ENCODE results near the gene TIMMDC1. TPM values are rescaled to one million over a fixed set of nuclear protein-coding genes. Genes with fewer than 3 reads are reported as not detected.

Gene TIMMDC1
- total RNA-seq, 2 donors from 2014 or later, result 88.6 to 128 TPM

DNA sequence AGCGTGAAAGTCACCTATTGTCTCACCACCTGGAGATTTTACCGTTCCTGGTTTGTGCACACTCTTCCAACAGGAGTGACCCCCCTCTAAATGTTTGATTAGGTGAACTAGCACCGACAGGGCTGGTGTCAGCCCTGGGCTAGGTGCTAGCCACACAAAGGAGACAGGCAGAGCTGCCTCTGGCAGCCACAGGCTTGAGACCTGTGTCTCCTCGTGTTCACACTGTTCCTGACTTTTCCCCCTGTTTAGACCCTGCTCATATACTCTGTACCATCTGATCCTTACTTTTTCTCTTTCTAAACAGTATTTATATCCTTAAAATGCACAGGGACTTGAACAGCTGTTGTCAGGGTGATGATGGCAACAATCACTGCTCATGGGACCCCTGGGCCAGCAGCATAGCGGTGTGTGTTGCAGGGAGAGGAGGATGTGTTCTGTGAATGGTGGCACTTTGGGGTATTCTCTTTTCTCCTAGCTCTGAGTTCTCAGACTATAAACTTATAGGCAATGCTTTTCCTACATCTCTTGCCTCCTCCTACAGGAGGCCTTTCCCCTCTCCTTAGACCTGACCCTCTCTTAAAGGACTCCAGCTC lies 55.6 kb downstream of the TIMMDC1 start:
- TF ChIP-seq, protein P1, sequence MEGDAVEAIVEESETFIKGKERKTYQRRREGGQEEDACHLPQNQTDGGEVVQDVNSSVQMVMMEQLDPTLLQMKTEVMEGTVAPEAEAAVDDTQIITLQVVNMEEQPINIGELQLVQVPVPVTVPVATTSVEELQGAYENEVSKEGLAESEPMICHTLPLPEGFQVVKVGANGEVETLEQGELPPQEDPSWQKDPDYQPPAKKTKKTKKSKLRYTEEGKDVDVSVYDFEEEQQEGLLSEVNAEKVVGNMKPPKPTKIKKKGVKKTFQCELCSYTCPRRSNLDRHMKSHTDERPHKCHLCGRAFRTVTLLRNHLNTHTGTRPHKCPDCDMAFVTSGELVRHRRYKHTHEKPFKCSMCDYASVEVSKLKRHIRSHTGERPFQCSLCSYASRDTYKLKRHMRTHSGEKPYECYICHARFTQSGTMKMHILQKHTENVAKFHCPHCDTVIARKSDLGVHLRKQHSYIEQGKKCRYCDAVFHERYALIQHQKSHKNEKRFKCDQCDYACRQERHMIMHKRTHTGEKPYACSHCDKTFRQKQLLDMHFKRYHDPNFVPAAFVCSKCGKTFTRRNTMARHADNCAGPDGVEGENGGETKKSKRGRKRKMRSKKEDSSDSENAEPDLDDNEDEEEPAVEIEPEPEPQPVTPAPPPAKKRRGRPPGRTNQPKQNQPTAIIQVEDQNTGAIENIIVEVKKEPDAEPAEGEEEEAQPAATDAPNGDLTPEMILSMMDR (IDR thresholded peaks at IDR 0.05), result no peak
- no peaks in the 10 kb centered on the region for H3K27me3 ChIP-seq
- H3K4me3 ChIP-seq, result no peak overlapping the region
- no peak overlapping the region for H3K9ac ChIP-seq (ENCODE audit: low read depth in 2 of 2, low read length in 2 of 2)
- no peak overlapping the region for H3K27ac ChIP-seq
- intact Hi-C loops (cut with DNase I), result no loop called here
- no peaks in the 10 kb centered on the region for H3K4me1 ChIP-seq
- H3K9me3 ChIP-seq, result no peaks in the 10 kb centered on the region
- no peak for DNase-seq
- no peaks in the 10 kb centered on the region for H3K36me3 ChIP-seq

DNA sequence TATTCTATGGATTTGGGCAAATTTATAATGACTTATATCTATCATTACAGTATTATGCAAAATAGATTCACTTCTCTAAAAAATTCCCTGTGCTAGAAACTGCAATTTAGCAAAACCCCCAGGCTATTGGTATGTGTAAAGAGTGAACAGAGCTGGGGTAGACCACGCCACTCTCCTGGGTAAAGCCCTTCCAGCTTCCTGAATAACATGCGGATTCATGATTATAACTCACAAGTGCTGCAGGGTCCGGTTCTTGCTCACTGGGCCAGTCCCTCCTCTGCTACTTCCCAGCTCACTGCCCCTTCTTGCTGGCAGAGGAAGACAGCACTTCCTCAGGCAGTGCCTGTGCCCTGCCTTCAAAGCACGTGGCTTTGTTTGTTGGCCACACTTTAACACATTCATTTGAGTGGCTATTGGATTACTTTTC lies 57.0 kb downstream of the TIMMDC1 start:
- Histone ChIP-seq H3K27ac (no peak overlapping the region), H3K4me1 (no peaks in the 10 kb centered on the region), H3K36me3 (no peaks in the 10 kb centered on the region), H3K27me3 (no peaks in the 10 kb centered on the region), H3K9me3 (no peaks in the 10 kb centered on the region), H3K4me3 (no peak overlapping the region), H3K9ac (ENCODE audit: low read depth in 2 of 2, low read length in 2 of 2) (no peak overlapping the region)
- TF ChIP-seq, protein P1 (IDR thresholded peaks at IDR 0.05), result no peak
- DNase-seq, result no peak
- intact Hi-C loops (cut with DNase I), result no loop called here

DNA sequence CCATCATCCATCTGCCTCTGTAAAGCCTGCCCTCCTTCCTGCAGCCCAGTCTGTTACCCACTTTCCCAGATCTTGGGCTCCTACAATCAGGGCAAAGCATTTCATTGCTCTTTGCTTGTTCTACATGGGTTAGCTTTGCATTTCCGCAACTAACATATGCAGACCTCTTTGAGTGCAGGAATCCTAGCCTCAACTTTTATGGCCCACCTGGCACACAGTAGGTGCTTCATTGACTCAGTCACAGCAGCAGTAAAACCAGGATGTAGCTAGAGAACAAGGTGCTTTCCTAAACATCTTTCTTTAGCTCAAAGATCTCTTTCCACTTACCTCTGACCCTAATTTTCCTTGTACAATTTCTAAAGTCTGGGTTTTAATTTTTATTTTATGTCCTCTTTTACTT lies 57.6 kb downstream of the TIMMDC1 start:
- H3K36me3 ChIP-seq, result no peaks in the 10 kb centered on the region
- H3K4me3 ChIP-seq, result no peak overlapping the region
- no peak for DNase-seq
- H3K9me3 ChIP-seq, result no peaks in the 10 kb centered on the region
- no peak overlapping the region for H3K9ac ChIP-seq (ENCODE audit: low read depth in 2 of 2, low read length in 2 of 2)
- H3K27me3 ChIP-seq, result no peaks in the 10 kb centered on the region
- no peaks in the 10 kb centered on the region for H3K4me1 ChIP-seq
- no peak overlapping the region for H3K27ac ChIP-seq
- TF ChIP-seq, protein P1 (IDR thresholded peaks at IDR 0.05), result no peak
- intact Hi-C loops (cut with DNase I), result no loop called here

DNA sequence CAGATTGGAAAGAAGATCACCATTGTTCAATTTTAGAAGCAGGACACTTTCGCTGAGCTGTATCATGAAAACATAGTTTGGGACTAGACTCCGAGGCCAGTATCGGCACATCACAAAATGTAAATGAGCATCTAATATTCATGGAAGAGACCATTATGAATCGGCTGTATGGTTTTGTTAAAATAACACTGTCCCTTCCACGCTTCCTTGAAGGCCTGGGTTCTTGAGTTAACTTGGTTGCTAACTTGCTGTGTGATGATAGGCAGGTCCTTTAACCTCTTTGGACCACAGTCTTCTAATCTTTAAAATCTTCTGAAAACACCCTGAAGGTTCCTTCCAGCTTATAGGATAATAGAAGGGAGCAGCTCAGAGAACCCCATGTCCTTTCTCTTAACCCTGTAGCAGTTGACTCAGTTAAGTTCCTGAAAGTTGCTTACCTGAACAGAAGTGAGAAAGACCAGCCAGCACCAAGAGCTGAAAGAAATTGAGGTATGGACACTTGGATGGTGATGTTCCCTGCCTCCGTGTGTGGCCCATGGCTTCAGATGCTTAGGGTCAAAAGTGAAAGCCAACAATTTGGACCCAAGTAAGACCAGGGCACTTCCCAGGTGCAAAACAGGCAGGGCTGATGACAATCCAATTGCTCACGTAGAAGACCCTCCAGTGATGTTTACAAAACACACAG lies 59.0 kb downstream of the TIMMDC1 start:
- no peak overlapping the region for H3K4me3 ChIP-seq
- TF ChIP-seq, protein P1 (IDR thresholded peaks at IDR 0.05), result no peak
- intact Hi-C loops (cut with DNase I), result no loop called here
- H3K27me3 ChIP-seq, result no peaks in the 10 kb centered on the region
- H3K27ac ChIP-seq, result no peak overlapping the region
- no peaks in the 10 kb centered on the region for H3K36me3 ChIP-seq
- H3K9me3 ChIP-seq, result no peaks in the 10 kb centered on the region
- H3K4me1 ChIP-seq, result no peaks in the 10 kb centered on the region
- no peak for DNase-seq
- no peak overlapping the region for H3K9ac ChIP-seq (ENCODE audit: low read depth in 2 of 2, low read length in 2 of 2)

DNA sequence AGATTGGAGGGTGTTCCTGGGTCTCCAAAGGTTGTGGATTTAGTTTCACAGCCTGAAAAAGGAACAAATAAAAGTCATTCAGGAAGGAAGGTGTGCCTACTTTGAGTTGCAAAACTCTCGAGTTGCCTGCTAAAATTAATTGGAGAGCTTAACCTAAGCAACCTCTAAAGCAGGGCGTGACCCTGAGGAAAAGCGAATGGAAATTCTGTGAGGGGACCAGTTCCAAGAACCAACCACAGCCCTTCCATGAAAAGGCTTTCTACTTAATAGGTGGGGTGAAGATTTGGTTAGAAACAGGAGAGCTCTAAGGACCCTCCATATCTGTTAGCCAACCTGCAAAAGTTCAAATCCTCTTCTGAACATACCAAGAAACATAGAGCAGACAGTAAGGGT lies 59.5 kb downstream of the TIMMDC1 start:
- no peak overlapping the region for H3K4me3 ChIP-seq
- no peak overlapping the region for H3K9ac ChIP-seq (ENCODE audit: low read depth in 2 of 2, low read length in 2 of 2)
- TF ChIP-seq, protein P1 (IDR thresholded peaks at IDR 0.05), result no peak
- intact Hi-C loops (cut with DNase I), result no loop called here
- no peaks in the 10 kb centered on the region for H3K9me3 ChIP-seq
- no peaks in the 10 kb centered on the region for H3K36me3 ChIP-seq
- no peak for DNase-seq
- H3K27me3 ChIP-seq, result no peaks in the 10 kb centered on the region
- no peaks in the 10 kb centered on the region for H3K4me1 ChIP-seq
- no peak overlapping the region for H3K27ac ChIP-seq
